ENCODE data around the gene SARS1. TPM values are rescaled to one million over a fixed set of nuclear protein-coding genes. Genes with fewer than 3 reads are reported as not detected.

The SARS1 gene
- total RNA-seq, 4 donors from 2014 or later, result 164 to 264 (median 200) TPM

DNA sequence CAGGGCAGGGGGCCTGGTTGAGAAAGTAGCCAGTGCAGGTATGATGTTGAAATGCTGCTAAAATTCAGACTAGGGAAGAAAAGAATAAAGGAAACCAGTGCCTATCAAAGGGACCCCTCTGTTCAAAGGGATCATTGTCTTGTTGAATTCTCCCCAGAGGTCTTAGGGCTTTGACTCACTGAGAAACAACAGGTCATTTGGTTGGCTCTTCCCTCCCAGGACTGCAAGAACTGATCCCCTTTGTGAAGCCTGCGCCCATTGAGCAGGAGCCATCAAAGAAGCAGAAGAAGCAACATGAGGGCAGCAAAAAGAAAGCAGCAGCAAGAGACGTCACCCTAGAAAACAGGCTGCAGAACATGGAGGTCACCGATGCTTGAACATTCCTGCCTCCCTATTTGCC lies 23.8 kb downstream of the SARS1 start:
- Histone ChIP-seq H3K36me3 (peaks cover 50 to 60% of the 10 kb centered on the region in 2 donors), H3K4me3 (replicated peaks in 1 of 3) (no peak overlapping the region), H3K4me1 (peaks cover 0 to 24% of the 10 kb centered on the region in 2 donors), H3K9me3 (no peaks in the 10 kb centered on the region), H3K27ac (no peak overlapping the region), H3K27me3 (no peaks in the 10 kb centered on the region)
- TF ChIP-seq POLR2A (IDR thresholded peaks at IDR 0.05) (no peak), CTCF (IDR thresholded peaks at IDR 0.05) (no peak)
- intact Hi-C loops (cut with DNase I), result no loop called here
- 97 to 98% methylated on average over 3 of the region's 3 CpGs for WGBS, 2 donors
- DNase-seq, result no peak

DNA sequence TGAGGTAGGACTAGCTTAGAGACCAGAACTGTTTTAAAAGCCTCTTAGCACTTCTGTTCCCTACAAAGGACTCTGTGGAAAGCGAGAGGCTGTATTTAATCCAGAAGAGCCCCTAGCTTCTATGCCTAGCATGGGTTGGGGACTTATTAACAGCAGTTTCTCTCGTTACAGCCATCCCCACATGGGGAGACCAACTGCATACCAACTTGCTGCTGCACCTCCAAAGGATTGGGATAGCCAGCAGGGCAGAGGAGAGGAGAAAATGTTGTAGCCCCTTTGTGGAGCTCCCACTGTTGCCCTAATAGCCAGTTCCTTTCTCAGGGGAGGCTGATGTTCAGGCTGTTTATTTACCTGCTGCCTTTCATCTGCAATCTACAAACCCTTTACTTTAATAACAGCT lies 24.7 kb downstream of the SARS1 start:
- no peak for TF ChIP-seq POLR2A (IDR thresholded peaks at IDR 0.05)
- no peak for TF ChIP-seq CTCF (IDR thresholded peaks at IDR 0.05)
- Histone ChIP-seq H3K27me3 (no peaks in the 10 kb centered on the region), H3K4me3 (replicated peaks in 1 of 3) (no peak overlapping the region), H3K9me3 (no peaks in the 10 kb centered on the region), H3K36me3 (peaks cover 47 to 51% of the 10 kb centered on the region in 2 donors), H3K4me1 (peaks cover 0 to 24% of the 10 kb centered on the region in 2 donors), H3K27ac (no peak overlapping the region)
- 98 to 100% methylated on average over 2 of the region's 2 CpGs for WGBS, 2 donors
- no peak for DNase-seq
- intact Hi-C loops (cut with DNase I), result no loop called here

GRCh38 chr1:109239047-109239408 lies 25.3 kb downstream of the SARS1 start:
- no peak overlapping the region for H3K27ac ChIP-seq

GRCh38 chr1:109239409-109240068 lies 25.8 kb downstream of the SARS1 start:
- H3K4me1 ChIP-seq, result peaks cover 0 to 24% of the 10 kb centered on the region in 2 donors
- peak; percentile 16 to 63 (median 52) for TF ChIP-seq CTCF (IDR thresholded peaks at IDR 0.05)
- no peak for TF ChIP-seq POLR2A (IDR thresholded peaks at IDR 0.05)
- no peak overlapping the region for H3K4me3 ChIP-seq (replicated peaks in 1 of 3)
- H3K27ac ChIP-seq, result peak overlapping the region in 2 of 3 donors; percentile 4 to 60
- 60 to 76% methylated on average over 5 to 6 of the region's 6 CpGs for WGBS, 2 donors
- H3K36me3 ChIP-seq, result peaks cover 39 to 45% of the 10 kb centered on the region in 2 donors
- H3K27me3 ChIP-seq, result no peaks in the 10 kb centered on the region
- H3K9me3 ChIP-seq, result no peaks in the 10 kb centered on the region
- intact Hi-C loops (cut with DNase I), result no loop called here
- peak; percentile 69 to 70 for DNase-seq

More at GRCh38 chr1:109239047-109239408, 25.3 kb downstream of the SARS1 start:
- Histone ChIP-seq H3K9me3 (no peaks in the 10 kb centered on the region), H3K36me3 (peaks cover 44 to 49% of the 10 kb centered on the region in 2 donors), H3K4me3 (replicated peaks in 1 of 3) (no peak overlapping the region), H3K4me1 (peaks cover 0 to 24% of the 10 kb centered on the region in 2 donors), H3K27me3 (no peaks in the 10 kb centered on the region)
- DNase-seq, result no peak
- WGBS, 2 donors, result 50 to 78% methylated on average over 2 to 5 of the region's 5 CpGs
- TF ChIP-seq POLR2A (IDR thresholded peaks at IDR 0.05) (no peak), CTCF (IDR thresholded peaks at IDR 0.05) (no peak)
- intact Hi-C loops (cut with DNase I), result no loop called here

Measured in thyroid gland (tissue), 4 donors.